ENCODE data around the gene BRAF.

DNA sequence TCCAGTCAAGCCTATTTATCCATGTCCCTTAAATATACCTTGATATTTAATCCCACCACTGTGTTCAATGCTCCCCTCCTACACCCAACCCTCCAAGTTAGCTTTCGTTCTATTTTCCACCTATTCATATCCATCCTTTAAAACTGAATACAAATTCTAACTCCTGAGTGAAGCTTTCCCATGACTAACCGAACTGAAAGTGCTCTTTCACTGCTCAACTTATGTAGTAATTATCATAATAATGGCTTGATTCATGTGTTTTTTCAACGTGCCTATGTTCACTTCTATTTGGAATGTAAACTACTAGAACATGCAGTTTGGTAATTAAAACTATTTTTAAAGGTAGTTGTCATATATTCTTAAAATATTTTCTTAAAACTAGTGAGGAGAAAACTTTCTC is 170.2 kb downstream of the BRAF start:
- TF ChIP-seq, protein P1, sequence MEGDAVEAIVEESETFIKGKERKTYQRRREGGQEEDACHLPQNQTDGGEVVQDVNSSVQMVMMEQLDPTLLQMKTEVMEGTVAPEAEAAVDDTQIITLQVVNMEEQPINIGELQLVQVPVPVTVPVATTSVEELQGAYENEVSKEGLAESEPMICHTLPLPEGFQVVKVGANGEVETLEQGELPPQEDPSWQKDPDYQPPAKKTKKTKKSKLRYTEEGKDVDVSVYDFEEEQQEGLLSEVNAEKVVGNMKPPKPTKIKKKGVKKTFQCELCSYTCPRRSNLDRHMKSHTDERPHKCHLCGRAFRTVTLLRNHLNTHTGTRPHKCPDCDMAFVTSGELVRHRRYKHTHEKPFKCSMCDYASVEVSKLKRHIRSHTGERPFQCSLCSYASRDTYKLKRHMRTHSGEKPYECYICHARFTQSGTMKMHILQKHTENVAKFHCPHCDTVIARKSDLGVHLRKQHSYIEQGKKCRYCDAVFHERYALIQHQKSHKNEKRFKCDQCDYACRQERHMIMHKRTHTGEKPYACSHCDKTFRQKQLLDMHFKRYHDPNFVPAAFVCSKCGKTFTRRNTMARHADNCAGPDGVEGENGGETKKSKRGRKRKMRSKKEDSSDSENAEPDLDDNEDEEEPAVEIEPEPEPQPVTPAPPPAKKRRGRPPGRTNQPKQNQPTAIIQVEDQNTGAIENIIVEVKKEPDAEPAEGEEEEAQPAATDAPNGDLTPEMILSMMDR (IDR thresholded peaks at IDR 0.05), result no peak
- no peak for TF ChIP-seq POLR2A (IDR thresholded peaks at IDR 0.05)

Data from transverse colon (tissue), 3 donors.